CD4-positive, alpha-beta T cell treated with Interleukin-2 at 100 ng/mL for 4 hours (primary cell): ENCODE data around the gene AKAP6.
"Not testable (repeated sequence)": the region's sequence is repeated elsewhere in the genome, so short reads cannot be mapped to it uniquely, and the experiment has no call there.

Experiments used
- DNase-seq: peaks from one replicate; pipeline ENCODE4 v3.0.0-alpha.2; 2020; ENCODE audit warnings: low spot score

The AKAP6 gene

DNA sequence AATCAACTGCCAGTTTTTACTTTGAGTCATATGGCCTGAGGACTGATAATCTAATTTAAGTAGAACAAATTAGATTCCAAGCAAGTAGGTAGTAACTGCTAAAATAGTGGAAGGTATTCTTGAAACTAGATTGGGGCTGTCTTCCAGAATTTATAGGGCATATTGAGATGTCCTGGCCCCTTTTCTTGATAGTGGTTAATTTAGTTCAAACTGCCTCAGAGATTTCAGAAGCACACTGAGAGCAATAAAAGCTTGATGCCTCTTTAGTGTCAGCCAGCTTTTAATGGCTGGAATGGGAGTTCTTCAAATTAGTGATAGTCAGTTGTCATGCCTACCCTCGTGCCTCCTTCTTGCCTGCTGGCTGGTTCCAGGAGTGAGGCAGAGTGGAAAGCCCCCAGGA lies 120.5 kb downstream of the AKAP6 start:
- DNase-seq = no peak

DNA sequence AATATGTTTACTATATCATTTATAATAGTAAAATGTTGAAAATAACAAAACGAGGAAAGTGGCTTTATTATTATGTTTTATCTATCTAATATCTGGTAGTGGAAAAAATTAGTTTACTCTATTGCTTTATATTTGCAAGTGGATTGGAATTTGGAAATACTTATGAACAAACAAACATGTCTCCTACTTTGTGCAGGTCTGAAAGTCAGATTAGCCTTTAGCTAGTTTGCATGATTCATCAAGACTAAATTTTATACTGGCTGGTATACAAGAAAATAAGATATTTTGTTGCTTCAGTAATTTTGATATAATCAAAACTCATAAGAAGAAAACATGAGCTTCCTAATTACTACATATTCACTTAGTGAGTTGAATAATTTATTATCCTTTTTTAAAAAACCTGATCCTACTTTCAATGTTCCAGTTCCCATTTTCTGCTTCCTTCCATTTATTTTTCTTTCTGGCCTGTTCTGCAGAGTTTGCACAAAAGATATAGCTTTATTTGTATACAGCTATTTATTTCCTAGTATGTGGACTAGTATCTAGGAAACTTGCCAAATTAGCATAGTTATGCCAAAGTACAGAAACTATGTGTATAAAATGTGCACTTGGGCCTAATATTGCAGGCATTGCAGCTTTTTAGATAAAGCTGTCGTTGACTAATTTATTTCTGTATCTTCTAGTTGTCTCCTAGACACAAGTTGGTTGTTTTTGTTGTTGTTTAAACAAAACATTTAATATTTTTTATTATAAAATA lies 122.0 kb downstream of the AKAP6 start:
- no peak for DNase-seq

DNA sequence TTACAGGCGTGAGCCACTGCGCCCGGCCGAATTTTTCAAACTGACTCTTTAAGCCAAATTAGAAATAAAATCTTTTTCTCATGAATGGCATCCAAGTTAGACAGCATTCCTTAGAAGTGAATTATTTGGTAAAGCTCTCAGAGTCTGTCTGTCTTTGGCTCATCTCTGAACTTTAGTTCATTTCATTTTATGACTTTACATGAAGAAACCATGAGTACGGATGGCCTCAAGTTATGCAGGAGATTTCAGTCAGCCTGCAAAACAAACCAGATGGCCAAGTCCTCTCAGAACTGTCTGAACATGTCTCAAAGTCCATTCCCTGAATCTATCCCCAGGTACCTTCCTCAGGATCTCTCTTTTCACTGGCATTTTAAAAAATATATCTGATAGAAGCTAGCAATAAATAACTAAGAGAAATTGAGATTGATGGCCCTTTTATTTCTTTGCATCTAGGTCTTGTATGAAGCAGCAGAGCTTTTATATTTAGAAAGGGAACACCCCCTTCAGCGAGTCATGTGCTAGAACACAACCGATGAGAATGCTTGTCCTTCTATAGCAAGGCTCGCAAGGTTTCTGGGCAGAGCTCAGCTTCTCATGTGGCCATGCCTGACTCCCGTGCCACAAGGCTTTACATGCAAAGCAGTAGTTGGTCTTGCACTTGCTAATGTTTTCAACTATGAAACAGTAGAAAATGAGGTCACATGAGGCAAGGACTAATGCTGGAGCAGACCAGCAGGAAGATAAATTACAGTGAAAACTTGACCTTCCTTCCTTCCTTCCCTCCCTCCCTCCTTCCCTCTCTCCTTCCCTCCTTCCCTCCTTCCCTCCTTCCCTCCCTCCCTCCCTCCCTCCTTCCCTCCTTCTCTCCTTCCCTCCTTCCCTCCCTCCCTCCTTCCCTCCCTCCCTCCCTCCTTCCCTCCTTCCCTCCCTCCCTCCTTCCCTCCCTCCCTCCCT lies 125.0 kb downstream of the AKAP6 start:
- no peak for DNase-seq

DNA sequence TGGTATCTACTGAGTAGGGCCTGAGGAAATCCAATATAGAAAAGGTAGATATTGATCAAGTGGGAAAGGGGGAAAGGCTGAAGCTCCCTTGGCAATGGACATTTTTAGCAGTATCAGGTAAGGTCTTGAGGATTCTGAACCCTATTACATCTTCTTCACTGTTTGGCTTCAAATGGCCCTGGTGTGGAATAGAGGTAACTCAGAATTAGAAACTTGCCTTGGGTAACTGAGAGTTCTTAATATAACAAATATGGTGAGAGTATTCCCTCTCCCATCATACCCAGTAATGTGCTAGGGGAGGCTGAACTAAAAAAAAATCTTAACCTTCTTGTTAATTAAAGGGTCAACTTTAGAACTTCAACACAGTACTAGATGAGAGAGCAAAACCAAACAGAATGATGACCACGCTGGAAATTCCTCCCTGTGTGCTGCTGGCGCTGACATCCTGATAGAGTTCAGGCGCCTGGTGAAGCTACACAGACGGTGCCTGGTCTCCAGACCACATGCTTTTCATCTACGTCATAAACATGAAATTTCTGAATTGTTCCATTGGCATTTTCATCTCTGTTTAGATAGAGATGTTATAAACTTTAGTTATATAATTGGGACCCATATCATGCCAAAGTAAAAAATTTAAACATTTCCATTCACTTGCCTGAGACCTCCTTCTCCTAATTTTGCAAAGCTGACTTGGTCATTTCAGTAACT lies 128.3 kb downstream of the AKAP6 start:
- no peak for DNase-seq

DNA sequence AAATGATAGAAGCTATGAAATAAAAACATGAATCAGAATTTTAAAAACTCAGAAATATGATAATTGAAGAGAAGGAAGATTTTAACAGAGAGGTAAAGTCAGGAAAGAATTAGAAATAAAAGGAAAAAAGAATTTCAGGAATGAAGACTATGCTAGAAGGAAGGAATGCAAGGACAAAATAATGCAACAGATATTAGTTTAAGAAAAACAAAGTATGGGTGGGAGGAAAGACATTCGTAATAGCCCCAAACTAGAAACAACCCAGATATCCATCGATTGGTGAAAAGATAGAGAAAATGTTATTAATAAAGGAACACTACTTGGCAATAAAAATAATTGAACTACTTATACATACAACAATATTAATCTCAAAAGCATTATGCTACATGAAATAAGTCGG lies 129.6 kb downstream of the AKAP6 start:
- DNase-seq = no peak

DNA sequence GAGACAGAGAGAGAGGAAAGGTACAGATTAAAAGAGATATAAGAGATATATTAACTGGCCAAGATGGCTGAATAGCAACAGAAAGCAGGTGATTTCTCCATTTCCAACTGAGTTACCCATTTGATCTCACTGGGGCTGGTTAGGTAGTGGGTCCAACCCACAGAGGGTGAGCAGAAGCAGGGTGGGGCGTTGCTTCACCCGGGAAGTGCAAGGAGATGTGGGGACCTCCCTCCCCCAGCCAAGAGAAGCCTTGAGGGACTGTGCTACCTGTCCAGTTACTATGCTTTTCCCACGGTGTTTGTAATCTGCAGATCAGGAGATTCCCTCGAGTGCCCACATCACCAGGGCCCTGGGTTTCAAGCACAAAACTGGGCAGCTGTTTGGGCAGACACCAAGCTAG lies 131.2 kb downstream of the AKAP6 start:
- DNase-seq = no peak

DNA sequence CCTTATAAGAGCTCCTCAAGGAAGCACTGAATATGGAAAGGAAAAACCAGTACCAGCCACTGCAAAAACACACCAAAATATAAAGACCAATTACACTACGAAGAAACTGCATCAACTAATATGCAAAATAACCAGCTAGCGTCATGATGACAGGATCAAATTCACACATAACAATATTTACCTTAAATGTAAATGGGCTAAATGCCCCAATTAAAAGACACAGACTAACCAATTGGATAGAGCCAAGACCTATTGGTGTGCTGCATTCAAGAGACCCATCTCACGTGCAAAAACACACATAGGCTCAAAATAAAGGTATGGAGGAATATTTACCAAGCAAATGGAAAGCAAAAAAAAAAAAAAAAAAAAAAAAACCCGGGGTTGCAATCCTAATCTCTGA lies 133.5 kb downstream of the AKAP6 start:
- not testable (repeated sequence) for DNase-seq

DNA sequence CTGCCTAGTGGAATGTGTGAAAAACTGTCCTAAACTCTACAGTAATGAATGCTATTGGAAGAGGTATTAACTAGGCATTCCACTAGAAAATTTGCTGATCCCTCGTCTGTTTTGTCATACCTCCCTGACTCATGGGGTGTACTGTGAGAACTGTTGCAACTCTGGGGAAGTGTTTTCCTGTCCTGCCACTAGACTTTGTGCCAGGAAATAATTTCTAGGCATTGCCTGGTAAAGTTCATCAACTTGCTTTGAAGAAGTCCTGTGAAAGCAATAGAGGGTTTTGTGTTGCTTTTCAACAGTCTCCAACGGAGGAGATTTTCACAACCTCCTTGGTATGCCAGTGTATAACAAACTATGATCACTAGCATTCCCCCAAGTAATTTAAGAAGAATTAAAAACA lies 139.9 kb downstream of the AKAP6 start:
- DNase-seq = no peak

DNA sequence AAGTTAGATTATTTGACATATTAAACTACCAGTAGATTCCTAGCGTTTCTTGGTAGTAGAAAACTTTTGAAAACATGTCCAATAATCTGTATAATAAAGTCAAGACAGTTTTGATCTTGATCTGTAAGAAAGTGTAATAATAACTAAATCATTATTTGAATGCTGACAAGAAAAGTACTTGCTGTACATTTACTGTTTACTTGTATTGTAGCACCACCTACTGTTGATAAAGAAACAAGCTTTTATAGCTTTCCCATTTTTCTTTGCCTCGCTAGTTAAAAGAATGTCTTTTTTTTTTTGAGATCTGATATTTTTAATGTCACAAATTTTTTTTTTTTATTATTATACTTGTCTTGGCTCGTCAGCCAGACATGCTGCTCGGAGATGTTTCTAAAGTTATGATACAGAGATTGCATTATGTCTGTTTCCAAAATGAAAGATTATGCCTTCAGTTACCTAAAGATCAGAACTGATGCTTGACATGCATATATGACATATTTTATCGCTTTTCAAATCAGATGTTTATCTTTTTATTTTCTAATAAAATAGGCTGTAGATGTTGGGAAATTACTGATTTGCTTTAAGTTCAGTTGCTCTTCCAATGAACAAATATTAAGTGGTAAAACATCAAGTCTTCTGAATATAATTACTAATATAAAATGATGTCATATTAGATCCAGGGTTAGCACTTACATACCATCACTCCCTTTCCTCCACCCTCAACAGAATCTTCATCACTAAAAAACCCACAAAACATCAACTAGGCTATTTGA lies 140.5 kb downstream of the AKAP6 start:
- DNase-seq = no peak

DNA sequence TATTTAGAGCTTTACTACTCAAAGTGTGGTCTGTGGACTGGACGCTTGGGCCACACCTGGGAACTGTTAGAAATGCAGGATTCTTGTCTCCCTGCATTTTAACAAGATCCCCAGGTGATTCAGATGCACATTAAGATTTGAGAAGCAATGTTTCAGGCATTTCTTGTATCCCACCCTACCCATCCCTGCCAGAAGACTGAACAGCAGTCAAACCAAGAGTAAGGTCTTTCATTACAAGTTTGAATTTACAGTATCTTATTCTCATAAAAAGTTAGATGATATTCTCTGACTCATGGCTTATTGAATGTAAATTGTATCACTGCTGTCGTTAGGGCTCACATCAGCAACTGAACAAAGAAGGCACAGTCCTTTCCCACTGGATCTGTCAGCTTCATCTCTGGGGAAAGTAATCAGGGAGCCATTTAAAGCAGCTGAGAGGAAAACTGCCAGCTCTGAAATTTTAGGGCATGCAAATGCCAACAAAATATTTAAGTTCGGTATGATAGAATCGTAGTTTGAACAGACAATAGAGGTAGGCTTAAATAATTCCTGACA lies 141.1 kb downstream of the AKAP6 start:
- DNase-seq = no peak

DNA sequence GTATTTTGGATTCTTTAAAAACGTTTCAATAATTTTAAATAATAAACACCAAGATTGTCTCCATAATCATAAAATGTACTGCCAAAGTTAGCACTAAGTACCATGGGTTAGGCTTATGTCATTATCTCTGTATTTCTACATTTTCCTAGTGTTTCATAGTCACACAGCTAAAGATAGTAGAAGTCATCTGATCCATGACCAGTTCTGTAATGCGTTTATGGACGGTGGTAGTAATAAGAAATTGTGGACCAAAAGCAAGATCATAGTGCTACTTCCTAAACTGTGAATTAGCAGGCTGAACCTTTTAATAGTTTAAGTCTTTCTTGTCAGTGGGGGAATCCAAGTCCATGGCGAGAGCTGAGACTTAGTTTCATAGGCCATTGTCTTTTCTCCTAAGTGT lies 142.1 kb downstream of the AKAP6 start:
- DNase-seq = no peak

DNA sequence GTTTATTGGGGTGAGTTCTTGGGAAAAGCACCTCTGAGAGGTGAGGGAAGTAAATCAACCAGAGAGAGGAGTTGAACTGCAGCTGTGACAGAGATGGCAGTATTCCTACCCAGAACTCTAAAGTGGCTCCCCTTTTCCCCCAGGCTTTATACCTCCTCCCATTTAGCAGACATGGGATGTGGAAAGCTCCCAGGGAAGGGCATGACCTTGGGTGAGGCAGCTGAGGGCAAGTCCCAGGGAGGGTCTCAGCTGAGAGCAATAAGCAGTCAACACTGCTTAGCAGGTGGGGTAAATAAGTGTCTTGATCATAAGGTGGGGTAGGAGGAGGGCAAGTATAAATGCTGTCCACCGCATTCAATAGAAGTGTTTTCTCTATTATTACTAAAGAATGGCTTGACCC lies 143.0 kb downstream of the AKAP6 start:
- DNase-seq = no peak

DNA sequence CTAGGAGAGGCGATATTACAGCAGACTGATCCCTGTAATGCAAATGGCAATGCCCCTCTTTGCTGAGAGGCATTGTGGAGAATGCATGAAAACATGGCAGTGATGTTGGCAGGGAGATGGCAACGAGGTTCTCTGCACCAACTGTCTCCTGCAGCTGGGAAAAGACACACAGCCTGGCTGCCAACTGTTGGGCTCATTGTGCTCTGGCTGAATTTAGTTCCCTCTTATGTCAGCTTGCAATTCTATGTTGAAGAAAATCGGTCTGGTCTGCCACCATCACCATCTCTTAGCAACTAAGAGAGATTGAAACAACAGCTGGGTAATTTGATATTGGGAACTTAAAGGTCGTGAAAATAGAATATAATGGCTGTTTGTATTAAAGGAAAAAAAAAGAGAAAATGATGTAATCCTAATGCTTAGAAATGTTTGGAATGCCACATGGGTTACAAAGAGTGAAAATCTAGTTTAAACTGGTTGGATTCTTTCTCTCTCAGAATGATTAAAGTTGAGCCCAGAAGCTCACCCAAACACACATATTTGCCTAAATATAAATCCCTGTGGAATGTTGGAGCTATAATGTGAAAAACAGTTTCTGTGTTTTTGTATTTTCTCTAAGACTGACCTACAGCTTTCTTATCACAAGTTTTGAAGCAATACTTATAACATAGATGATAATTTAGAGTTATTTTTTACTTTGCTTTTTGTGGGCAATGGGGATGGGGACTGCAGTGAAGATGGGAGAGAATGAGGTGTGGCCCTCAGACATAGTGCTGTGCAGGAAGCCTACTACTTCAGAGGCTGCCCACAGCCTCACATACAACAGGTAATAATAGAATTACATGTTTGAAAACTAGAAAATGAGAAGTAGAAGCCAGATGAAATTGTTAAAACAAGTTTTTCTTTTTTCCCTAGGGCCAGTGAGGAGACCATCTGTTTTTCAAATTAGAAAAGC lies 143.7 kb downstream of the AKAP6 start:
- DNase-seq = no peak

DNA sequence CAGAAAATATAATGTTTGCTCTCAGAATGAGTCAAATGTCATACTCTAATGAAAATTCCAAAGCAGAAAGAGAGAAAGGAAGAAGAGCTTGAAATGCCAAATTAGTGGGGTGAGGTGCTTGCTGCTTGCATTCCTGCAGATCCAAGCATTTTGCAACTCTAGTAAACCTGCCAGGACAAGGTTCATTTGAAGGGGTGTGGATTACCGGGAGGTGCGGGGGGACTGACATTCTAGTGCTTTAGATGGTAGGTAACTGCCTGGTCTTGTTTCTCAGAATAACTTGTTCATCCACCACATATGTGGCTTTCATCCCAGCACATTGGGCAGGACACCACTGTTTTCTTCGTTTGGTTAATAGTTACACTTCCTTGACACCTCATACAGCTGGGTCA lies 144.4 kb downstream of the AKAP6 start:
- no peak for DNase-seq

DNA sequence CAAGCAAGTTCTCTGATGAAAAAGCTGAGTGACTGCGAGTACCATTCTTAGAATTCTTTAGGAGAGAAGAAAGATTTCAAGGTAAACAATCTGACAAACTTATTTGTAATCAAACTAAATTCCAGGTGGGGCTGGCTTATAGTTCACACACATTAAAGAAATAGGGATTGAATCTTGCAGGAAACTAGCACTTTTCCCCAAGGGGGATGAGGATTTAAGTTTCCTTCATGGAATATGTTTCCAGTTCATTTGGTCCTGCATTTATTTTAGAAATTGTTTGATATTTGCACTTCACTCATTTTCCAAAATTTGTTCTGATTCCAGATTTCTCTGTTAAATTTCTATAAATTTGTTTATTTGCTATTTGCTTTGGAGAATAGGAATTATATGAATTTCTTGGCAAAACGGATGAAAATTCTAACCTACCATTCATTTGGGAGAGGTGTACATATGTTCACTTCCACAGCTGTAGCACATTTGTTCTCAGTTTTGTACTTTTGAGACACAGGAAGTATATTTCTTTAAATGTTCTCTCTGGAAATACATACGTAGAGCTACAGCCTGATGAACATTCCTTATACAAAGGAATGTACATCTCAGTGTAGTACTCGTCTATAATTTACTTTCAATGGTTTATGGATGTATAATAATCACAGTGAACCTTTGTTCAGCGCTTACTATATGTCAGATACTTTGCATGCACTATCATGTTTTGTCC lies 145.5 kb downstream of the AKAP6 start:
- no peak for DNase-seq

DNA sequence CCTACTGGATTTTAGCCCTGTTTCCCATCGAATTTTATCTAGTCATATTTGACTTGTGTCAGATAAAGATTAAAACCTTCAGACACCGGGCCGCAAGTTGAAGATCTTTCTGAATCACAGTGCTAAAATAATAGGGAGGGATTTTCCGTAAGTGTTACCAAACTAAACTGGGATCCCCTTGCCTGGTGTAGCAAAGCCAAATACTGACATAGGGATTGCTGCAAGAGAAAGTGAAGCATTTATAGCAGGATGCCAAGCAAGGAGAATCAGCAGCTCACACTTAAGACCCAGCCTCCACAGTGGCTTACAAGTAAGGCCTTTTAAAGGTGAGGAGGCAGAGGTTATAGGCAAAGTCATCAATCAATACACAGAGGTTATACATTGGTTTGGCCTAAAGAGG lies 147.4 kb downstream of the AKAP6 start:
- no peak for DNase-seq

DNA sequence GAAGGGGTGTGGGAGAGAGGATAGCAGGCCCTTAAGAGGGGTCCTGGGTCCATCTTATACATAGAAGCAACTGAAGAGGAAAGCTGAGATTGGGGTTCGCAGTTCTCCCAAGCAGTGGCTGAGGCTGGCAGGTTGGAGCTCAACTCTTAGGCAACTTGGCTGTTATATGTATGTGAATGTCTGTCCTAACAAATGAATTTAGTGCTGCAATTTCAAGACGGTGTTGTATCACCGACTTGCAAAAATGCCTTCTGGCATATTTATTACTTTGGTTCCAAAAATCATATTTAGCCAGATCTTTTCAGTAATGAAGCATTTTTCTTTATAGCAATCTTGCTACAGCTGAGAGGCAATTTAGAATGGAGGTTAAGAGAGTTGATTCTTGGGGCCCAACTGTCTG lies 148.3 kb downstream of the AKAP6 start:
- DNase-seq = no peak

DNA sequence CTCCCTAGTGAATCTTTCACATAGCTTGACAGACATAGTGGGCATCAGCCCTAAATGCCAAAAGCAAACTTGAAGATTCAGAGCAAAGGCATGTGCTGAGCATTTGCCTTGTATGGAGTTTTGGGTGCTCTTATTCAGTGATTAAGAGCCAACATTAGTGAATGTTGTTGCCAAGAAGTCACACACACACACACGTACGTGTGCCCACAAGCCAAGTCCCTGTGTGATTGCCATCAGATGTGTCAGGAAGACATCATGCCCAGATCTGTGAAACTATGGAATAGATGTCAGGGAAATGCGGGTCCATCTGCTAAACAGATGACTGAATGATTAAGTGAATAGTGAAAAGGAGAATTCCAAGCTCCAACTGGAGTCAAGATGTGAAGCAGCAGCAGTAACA lies 149.0 kb downstream of the AKAP6 start:
- no peak for DNase-seq

DNA sequence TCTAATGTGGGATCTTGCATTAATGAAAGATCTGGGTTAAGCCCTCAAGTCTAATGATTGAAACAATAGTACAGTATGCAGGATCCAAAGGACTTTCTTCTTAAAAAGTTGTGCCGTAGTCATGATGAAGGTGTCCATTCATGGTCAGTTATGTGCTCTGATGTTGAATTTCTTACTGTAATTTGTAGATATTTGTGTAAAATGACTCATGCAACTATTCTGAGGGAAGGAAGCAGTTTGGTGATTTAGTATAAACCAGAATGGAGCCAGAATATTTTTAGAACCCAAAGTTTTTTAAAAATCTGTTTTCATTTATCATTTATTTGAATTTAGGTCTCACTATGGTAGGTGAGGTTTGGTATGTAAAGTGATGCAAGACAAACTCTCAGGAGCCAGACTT lies 151.2 kb downstream of the AKAP6 start:
- DNase-seq = no peak

DNA sequence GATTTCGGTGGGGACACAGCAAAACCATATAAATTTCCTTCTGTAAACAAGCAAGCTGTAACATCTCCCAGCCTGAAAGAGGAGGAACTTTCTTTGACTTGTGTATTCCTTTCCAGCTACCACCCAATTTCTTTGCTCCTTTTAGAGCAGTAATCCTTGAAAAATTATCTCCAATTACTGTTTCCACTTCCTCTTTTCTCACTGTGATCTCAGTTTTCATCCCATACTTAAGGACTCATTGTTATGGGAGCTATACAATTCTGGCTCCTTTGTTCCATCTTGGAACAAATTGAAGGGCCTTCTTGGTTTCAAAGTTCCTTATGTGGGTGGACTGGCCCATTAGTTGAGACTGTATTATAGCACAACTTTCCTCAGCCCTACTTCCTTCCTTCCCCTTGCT lies 152.6 kb downstream of the AKAP6 start:
- no peak for DNase-seq
